Astrocyte of the hippocampus (primary cell): ENCODE results near the gene PARD3B.

Experiments
- DNase-seq: peaks from one replicate; pipeline ENCODE4 v3.0.0; 2011; ENCODE audit warnings: low read depth, low spot score

Gene PARD3B

GRCh38 chr2:204945376-204945775 lies 400.1 kb downstream of the PARD3B start:
- no peak for DNase-seq

GRCh38 chr2:204946892-204947291 lies 401.6 kb downstream of the PARD3B start:
- no peak for DNase-seq

- DNase-seq, result no peak
Measured at GRCh38 chr2:204947405-204947804, 402.1 kb downstream of the PARD3B start.

GRCh38 chr2:204948024-204948763 lies 402.9 kb downstream of the PARD3B start:
- no peak for DNase-seq

GRCh38 chr2:204948822-204949221 lies 403.5 kb downstream of the PARD3B start:
- DNase-seq, result no peak

- peak; percentile 70 for DNase-seq
Measured at GRCh38 chr2:204950695-204951346, 405.5 kb downstream of the PARD3B start.

GRCh38 chr2:204958371-204958770 lies 413.1 kb downstream of the PARD3B start:
- DNase-seq, result no peak

- no peak for DNase-seq
Measured at GRCh38 chr2:204964414-204964813, 419.1 kb downstream of the PARD3B start.

- DNase-seq, result peak; percentile 40
Measured at GRCh38 chr2:204966245-204966644, 421.0 kb downstream of the PARD3B start.

GRCh38 chr2:204967199-204967960 lies 422.1 kb downstream of the PARD3B start:
- DNase-seq, result peak; percentile 58

GRCh38 chr2:204971206-204971907 lies 426.1 kb downstream of the PARD3B start:
- DNase-seq, result peak; percentile 9

GRCh38 chr2:204972161-204972560 lies 426.9 kb downstream of the PARD3B start:
- DNase-seq, result no peak

GRCh38 chr2:204972606-204973336 lies 427.5 kb downstream of the PARD3B start:
- no peak for DNase-seq

GRCh38 chr2:204973616-204974015 lies 428.3 kb downstream of the PARD3B start:
- no peak for DNase-seq

- DNase-seq, result no peak
Measured at GRCh38 chr2:204974487-204974886, 429.2 kb downstream of the PARD3B start.

- no peak for DNase-seq
Measured at GRCh38 chr2:204977914-204978313, 432.6 kb downstream of the PARD3B start.

- peak; percentile 18 for DNase-seq
Measured at GRCh38 chr2:204982303-204982702, 437.0 kb downstream of the PARD3B start.

GRCh38 chr2:204984518-204984917 lies 439.2 kb downstream of the PARD3B start:
- peak; percentile 12 for DNase-seq

GRCh38 chr2:204986641-204987040 lies 441.4 kb downstream of the PARD3B start:
- DNase-seq, result no peak

GRCh38 chr2:204988836-204989235 lies 443.6 kb downstream of the PARD3B start:
- DNase-seq, result no peak

GRCh38 chr2:204989877-204990276 lies 444.6 kb downstream of the PARD3B start:
- no peak for DNase-seq
